ENCODE measurements around the gene SYT7. TPM values are rescaled to one million over a fixed set of nuclear protein-coding genes. Genes with fewer than 3 reads are reported as not detected.

SYT7 gene
- total and polyA plus RNA-seq, 4 donors, result 2.1 to 114 (median 30.8) TPM

- Histone ChIP-seq H3K27ac (ENCODE audit: low read depth in 1 of 2, low read length in 2 of 2) (no peak overlapping the region), H3K9me3 (ENCODE audit: control insufficient read depth in 4 of 4, low read length in 3 of 4) (no peaks in the 10 kb centered on the region), H3K9ac (ENCODE audit: low read depth in 1 of 2, low read length in 2 of 2) (no peak overlapping the region), H3K27me3 (ENCODE audit: control insufficient read depth in 4 of 4, insufficient read depth in 4 of 4, low read length in 3 of 4) (no peaks in the 10 kb centered on the region), H3K4me3 (ENCODE audit: low read depth in 1 of 3, low read length in 3 of 3) (no peak overlapping the region), H3K36me3 (ENCODE audit: control insufficient read depth in 4 of 4, insufficient read depth in 3 of 4, low read depth in 1 of 4, low read length in 3 of 4) (no peaks in the 10 kb centered on the region), H3K4me1 (ENCODE audit: control insufficient read depth in 4 of 4, insufficient read depth in 4 of 4, low read length in 3 of 4) (peaks cover 4 to 37% (median 20%) of the 10 kb centered on the region in 4 donors)
- WGBS, result 53% methylated on average over 2 of the region's 2 CpGs
- no peak for TF ChIP-seq RXRA (IDR thresholded peaks at IDR 0.05)
- TF ChIP-seq, protein P1, sequence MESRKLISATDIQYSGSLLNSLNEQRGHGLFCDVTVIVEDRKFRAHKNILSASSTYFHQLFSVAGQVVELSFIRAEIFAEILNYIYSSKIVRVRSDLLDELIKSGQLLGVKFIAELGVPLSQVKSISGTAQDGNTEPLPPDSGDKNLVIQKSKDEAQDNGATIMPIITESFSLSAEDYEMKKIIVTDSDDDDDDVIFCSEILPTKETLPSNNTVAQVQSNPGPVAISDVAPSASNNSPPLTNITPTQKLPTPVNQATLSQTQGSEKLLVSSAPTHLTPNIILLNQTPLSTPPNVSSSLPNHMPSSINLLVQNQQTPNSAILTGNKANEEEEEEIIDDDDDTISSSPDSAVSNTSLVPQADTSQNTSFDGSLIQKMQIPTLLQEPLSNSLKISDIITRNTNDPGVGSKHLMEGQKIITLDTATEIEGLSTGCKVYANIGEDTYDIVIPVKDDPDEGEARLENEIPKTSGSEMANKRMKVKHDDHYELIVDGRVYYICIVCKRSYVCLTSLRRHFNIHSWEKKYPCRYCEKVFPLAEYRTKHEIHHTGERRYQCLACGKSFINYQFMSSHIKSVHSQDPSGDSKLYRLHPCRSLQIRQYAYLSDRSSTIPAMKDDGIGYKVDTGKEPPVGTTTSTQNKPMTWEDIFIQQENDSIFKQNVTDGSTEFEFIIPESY (IDR thresholded peaks at IDR 0.05), result no peak
- no peak for TF ChIP-seq TAF1 (conservative IDR thresholded peaks at IDR 0.05)
- no peak for TF ChIP-seq RAD21 (IDR thresholded peaks at IDR 0.05)
- TF ChIP-seq, protein P2, sequence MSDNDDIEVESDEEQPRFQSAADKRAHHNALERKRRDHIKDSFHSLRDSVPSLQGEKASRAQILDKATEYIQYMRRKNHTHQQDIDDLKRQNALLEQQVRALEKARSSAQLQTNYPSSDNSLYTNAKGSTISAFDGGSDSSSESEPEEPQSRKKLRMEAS (IDR thresholded peaks at IDR 0.05), result no peak
- no peak for TF ChIP-seq HNF4A (conservative IDR thresholded peaks at IDR 0.05)
- no peak for TF ChIP-seq SP1 (IDR thresholded peaks at IDR 0.05)
- no peak for TF ChIP-seq HNF4G (IDR thresholded peaks at IDR 0.05)
- TF ChIP-seq, protein P3, sequence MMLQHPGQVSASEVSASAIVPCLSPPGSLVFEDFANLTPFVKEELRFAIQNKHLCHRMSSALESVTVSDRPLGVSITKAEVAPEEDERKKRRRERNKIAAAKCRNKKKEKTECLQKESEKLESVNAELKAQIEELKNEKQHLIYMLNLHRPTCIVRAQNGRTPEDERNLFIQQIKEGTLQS (IDR thresholded peaks at IDR 0.05), result no peak
- TF ChIP-seq NR2F2 (IDR thresholded peaks at IDR 0.05), result no peak
- no peak for TF ChIP-seq FOXA1 (IDR thresholded peaks at IDR 0.05)
- TF ChIP-seq FOXA2 (IDR thresholded peaks at IDR 0.05), result no peak
- no peak for DNase-seq (ENCODE audit: low spot score)
Observed at GRCh38 chr11:61581931-61582330, 1.1 kb upstream of the SYT7 start.

- H3K36me3 ChIP-seq (ENCODE audit: control insufficient read depth in 4 of 4, insufficient read depth in 3 of 4, low read depth in 1 of 4, low read length in 3 of 4), result no peaks in the 10 kb centered on the region
Observed at GRCh38 chr11:61580271-61580888, 496 bp downstream of the SYT7 start.

More at GRCh38 chr11:61580271-61580888, 496 bp downstream of the SYT7 start:
- Histone ChIP-seq H3K27ac (ENCODE audit: low read depth in 1 of 2, low read length in 2 of 2) (no peak overlapping the region), H3K9ac (ENCODE audit: low read depth in 1 of 2, low read length in 2 of 2) (no peak overlapping the region), H3K4me3 (ENCODE audit: low read depth in 1 of 3, low read length in 3 of 3) (peak overlapping the region; percentile 17 to 67 (median 49)), H3K9me3 (ENCODE audit: control insufficient read depth in 4 of 4, low read length in 3 of 4) (no peaks in the 10 kb centered on the region), H3K4me1 (ENCODE audit: control insufficient read depth in 4 of 4, insufficient read depth in 4 of 4, low read length in 3 of 4) (peaks cover 7 to 50% (median 32%) of the 10 kb centered on the region in 4 donors), H3K27me3 (ENCODE audit: control insufficient read depth in 4 of 4, insufficient read depth in 4 of 4, low read length in 3 of 4) (no peaks in the 10 kb centered on the region)
- DNase-seq (ENCODE audit: low spot score), result no peak
- 2% methylated on average over 60 of the region's 60 CpGs for WGBS
- TF ChIP-seq FOXA2 (IDR thresholded peaks at IDR 0.05) (no peak), NR2F2 (IDR thresholded peaks at IDR 0.05) (no peak), EGR1 (IDR thresholded peaks at IDR 0.05; ENCODE audit: low read depth in 2 of 2) (no peak), GABPA (IDR thresholded peaks at IDR 0.05 in 1 of 2, conservative IDR thresholded peaks at IDR 0.05 in 1 of 2) (no peak), RXRA (IDR thresholded peaks at IDR 0.05) (no peak), SP1 (IDR thresholded peaks at IDR 0.05) (no peak), TAF1 (conservative IDR thresholded peaks at IDR 0.05) (no peak), RAD21 (IDR thresholded peaks at IDR 0.05) (no peak)
- TF ChIP-seq, protein P1 (IDR thresholded peaks at IDR 0.05), result no peak

Measured in liver (tissue), 9 donors.